HEK293T (cell line): ENCODE measurements around the gene CYP2W1.
"Not testable (repeated sequence)": the region's sequence is repeated elsewhere in the genome, so short reads cannot be mapped to it uniquely, and the experiment has no call there.

Experiments used
- CTCF ChIA-PET: fragments of 350-600 bp; formaldehyde crosslinking; extraction: SDS; loops from one replicate; lab custom pipeline; 2021; ENCODE audit warnings: antibody characterized with exemption, inconsistent platforms; lab: Yijun Ruan, JAX
- POLR2A ChIA-PET: fragments of 350-600 bp; formaldehyde crosslinking; extraction: SDS; loops from one replicate; lab custom pipeline; 2020; ENCODE audit warnings: antibody characterized with exemption, inconsistent platforms; lab: Yijun Ruan, JAX
- DNase-seq: peaks from one replicate; pipeline ENCODE4 v3.0.0; 2012; ENCODE audit warnings: mixed read lengths; ENCODE audit errors: extremely low spot score
- ARNT ChIP-seq: fragments of 450-650 bp; IDR thresholded peaks from 2 replicates; pipeline ENCODE4 v1.6.1; 2017; ENCODE audit warnings: mild to moderate bottlenecking
- BHLHE40 ChIP-seq: fragments of 450-650 bp; IDR thresholded peaks from 2 replicates; pipeline ENCODE4 v1.6.1; 2016; ENCODE audit warnings: mild to moderate bottlenecking, moderate library complexity, borderline replicate concordance
- CTBP1 ChIP-seq: fragments of 450-650 bp; IDR thresholded peaks from 2 replicates; pipeline ENCODE4 v1.6.1; 2016; ENCODE audit warnings: borderline replicate concordance
- ELF4 ChIP-seq: fragments of 450-650 bp; IDR thresholded peaks from 2 replicates; pipeline ENCODE4 v1.6.1; 2017; ENCODE audit warnings: antibody characterized with exemption
- FOXA1 ChIP-seq: fragments of 450-650 bp; IDR thresholded peaks from 2 replicates; pipeline ENCODE4 v1.6.1; 2016; ENCODE audit warnings: mild to moderate bottlenecking
- FOXK2 ChIP-seq: fragments of 450-650 bp; IDR thresholded peaks from 2 replicates; pipeline ENCODE4 v1.6.1; 2016; ENCODE audit warnings: mild to moderate bottlenecking
- FOXM1 ChIP-seq: fragments of 450-650 bp; IDR thresholded peaks from 2 replicates; pipeline ENCODE4 v1.6.1; 2017; ENCODE audit warnings: mild to moderate bottlenecking, borderline replicate concordance
- HDGF ChIP-seq: fragments of 450-650 bp; IDR thresholded peaks from 2 replicates; pipeline ENCODE4 v1.6.1; 2017; ENCODE audit warnings: antibody characterized with exemption, borderline replicate concordance
- L3MBTL2 ChIP-seq: fragments of 450-650 bp; conservative IDR thresholded peaks from 2 replicates; pipeline ENCODE4 v1.6.1; 2016; ENCODE audit warnings: mild to moderate bottlenecking
- LEF1 ChIP-seq: fragments of 450-650 bp; IDR thresholded peaks from 2 replicates; pipeline ENCODE4 v1.6.1; 2017; ENCODE audit warnings: mild to moderate bottlenecking, borderline replicate concordance
- NFRKB ChIP-seq: fragments of 450-650 bp; IDR thresholded peaks from 2 replicates; pipeline ENCODE4 v1.6.1; 2016; ENCODE audit warnings: mild to moderate bottlenecking, moderate library complexity
- SP1 ChIP-seq: fragments of 450-650 bp; IDR thresholded peaks from 2 replicates; pipeline ENCODE4 v1.6.1; 2017
- SUZ12 ChIP-seq: fragments of 450-650 bp; IDR thresholded peaks from 2 replicates; pipeline ENCODE4 v1.6.1; 2016; ENCODE audit warnings: mild to moderate bottlenecking
- TARDBP ChIP-seq: fragments of 450-650 bp; IDR thresholded peaks from 2 replicates; pipeline ENCODE4 v1.6.1; 2016
- ZNF384 ChIP-seq: fragments of 450-650 bp; IDR thresholded peaks from 2 replicates; pipeline ENCODE4 v1.6.1; 2016
- TF ChIP-seq, protein P1 (sequence below): fragments of 450-650 bp; IDR thresholded peaks from 2 replicates; pipeline ENCODE4 v1.6.1; 2016

CYP2W1 gene

DNA sequence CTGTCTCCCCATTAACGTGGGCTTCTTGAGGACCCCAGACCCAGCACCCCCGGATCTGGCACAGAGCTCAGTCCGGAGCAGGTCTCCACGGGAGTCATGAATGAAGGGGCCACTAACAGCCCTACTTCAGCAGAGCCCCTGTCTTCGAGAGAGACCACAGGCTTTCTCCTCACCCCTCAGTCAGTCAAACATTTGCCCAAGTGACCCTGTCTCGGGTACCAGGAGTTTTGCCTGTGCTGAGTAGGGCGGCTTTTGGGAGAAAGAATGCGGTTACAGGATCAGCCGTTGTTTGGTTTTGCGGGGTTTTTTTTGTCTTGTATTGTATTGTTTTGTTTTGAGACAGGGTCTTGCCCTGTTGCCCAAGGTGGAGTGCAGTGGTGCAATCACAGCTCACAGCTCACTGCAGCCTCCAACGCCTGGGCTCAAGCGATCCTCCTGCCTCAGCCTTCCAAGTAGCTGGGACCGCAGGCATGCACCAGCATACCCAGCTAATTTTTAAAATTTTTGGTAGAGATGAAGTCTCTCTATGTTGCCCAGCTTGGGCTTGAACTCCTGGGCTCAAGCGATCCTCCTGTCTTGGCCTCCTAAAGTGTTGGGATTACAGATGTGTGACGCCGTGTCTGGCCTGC is 45.0 kb upstream of the CYP2W1 start:
- TF ChIP-seq FOXA1 (no peak), SP1 (no peak)
- TF ChIP-seq, protein P1, sequence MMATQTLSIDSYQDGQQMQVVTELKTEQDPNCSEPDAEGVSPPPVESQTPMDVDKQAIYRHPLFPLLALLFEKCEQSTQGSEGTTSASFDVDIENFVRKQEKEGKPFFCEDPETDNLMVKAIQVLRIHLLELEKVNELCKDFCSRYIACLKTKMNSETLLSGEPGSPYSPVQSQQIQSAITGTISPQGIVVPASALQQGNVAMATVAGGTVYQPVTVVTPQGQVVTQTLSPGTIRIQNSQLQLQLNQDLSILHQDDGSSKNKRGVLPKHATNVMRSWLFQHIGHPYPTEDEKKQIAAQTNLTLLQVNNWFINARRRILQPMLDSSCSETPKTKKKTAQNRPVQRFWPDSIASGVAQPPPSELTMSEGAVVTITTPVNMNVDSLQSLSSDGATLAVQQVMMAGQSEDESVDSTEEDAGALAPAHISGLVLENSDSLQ, result no peak
- CTCF ChIA-PET, result no interaction called here
- no peak for DNase-seq
- POLR2A ChIA-PET, result no interaction called here

DNA sequence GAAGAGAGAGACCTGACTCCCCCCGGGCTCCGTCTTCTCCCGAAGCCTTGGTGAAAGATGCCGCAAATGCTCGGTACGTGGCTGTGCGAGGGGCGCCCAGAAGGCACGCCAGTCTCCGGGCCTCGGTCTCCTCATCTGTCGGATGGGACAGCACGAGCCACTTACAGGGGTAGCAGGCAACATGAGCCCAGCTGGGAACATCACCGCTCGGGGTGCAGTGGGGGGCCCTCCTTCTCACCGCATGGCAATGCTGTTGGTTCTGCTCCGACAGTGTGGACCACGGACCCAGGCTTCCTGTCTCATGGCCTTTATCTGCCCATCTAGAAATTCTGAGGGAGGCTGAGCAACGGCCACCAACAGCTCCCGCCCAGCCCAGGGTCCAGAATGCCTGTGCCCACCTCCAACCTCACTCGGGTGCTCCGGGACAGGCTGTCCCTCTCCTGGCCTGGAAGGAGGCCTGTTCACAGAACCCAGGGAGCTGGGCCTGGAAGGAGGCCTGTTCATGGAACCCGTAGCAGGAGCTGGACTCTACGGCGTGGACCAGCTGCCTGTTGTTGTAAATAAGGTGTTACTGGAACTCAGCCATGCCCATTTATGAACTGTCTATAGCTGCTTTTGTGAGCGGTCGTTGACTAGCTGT is 44.3 kb upstream of the CYP2W1 start:
- CTCF ChIA-PET, result no interaction called here

DNA sequence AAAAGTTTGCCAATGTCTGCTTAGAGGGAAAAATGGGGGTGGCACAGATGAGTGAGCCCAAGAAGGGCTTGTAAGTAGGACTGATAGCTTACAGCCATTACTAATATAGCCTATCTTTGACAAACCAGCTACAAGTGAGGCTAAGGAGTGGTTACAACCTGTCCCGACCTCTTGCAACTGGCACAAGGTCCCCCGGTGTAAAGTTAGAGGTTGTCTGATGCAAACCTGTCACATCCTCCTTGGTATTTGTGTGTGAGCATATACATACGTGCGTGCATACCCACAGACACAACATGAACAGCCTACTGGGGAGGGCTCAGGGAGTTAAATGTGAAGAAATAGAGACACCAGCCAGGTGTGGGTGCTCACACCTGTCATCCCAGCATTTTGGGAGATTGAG is 43.1 kb upstream of the CYP2W1 start:
- CTCF ChIA-PET, result no interaction called here
- no peak for DNase-seq
- TF ChIP-seq LEF1 (no peak), NFRKB (no peak), ZNF384 (no peak), BHLHE40 (no peak), L3MBTL2 (no peak), FOXK2 (no peak), HDGF (no peak), SUZ12 (no peak), ELF4 (no peak), TARDBP (no peak), SP1 (no peak), CTBP1 (no peak), FOXM1 (no peak), FOXA1 (no peak), ARNT (no peak)
- TF ChIP-seq, protein P1, result no peak
- POLR2A ChIA-PET, result no interaction called here

More for the DNA sequence above, 44.3 kb upstream of the CYP2W1 start:
- POLR2A ChIA-PET, result no interaction called here
- no peak for DNase-seq
- TF ChIP-seq SP1 (no peak), ARNT (no peak), FOXM1 (no peak), SUZ12 (no peak), L3MBTL2 (no peak), ZNF384 (no peak), FOXK2 (no peak), LEF1 (no peak), NFRKB (no peak), HDGF (no peak), CTBP1 (no peak), ELF4 (no peak), TARDBP (no peak), BHLHE40 (no peak), FOXA1 (no peak)
- TF ChIP-seq, protein P1, result no peak

DNA sequence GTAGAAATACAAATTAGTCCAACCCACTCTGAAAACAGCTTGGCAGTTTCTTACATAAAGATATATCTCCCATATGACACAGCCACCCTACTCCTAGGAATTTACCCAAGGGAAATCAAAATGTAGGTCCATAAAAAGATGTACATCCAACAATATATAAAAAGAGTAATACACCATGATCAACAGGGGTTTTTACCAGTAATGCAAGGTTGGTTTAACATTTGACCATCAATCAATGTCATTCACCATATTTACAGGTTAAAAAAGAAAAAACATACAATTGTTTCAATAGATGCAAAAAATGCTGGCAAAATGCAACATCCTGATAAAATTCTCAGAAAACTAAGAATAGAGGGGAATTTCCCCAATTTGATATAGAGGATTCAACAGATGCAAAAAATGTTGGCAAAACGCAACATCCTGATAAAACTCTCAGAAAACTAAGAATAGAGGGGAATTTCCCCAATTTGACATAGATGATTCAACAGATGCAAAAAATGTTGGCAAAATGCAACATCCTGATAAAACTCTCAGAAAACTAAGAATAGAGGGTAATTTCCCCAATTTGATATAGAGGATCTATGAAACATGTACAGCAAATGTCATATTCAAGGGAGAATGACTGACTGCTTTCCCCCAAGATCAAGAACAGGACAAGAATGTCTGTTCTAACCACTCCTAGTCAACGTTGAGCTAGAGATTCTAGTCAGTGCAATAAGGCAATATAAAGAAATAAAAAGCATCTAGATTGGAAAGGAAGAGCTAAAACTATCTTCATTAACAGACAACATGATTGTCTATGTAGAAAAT is 42.2 kb upstream of the CYP2W1 start:
- no peak for DNase-seq
- POLR2A ChIA-PET, result no interaction called here
- CTCF ChIA-PET, result interaction anchor here (0.6 kb wide), 1 partner anchor 33 kb away, joined by 6 read pairs; no protein-coding TSS in a partner anchor
- TF ChIP-seq LEF1, result no peak
- no peak for TF ChIP-seq SP1
- no peak for TF ChIP-seq SUZ12
- TF ChIP-seq ELF4, result no peak
- TF ChIP-seq, protein P1, result peak; percentile 56
- TF ChIP-seq NFRKB, result no peak
- no peak for TF ChIP-seq FOXK2

DNA sequence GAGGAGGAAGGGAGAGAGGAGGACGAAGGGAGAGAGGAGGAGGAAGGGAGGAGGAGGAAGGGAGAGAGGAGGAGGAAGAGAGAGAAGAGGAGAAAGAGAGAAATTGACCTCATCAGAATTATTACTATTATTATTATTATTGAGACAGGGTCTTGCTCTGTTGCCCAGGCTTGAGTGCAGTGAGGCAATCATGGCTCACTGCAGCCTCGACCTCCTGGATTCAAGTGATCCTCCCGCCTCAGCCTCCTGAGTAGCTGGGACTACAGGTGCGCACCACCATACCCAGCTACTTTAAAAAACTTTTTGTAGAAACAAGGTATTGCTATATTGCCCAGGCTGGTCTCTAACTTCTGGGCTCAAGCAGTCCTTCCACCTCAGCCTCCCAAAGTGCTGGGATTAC is 39.2 kb upstream of the CYP2W1 start:
- CTCF ChIA-PET, POLR2A ChIA-PET, DNase-seq: not testable (repeated sequence)

DNA sequence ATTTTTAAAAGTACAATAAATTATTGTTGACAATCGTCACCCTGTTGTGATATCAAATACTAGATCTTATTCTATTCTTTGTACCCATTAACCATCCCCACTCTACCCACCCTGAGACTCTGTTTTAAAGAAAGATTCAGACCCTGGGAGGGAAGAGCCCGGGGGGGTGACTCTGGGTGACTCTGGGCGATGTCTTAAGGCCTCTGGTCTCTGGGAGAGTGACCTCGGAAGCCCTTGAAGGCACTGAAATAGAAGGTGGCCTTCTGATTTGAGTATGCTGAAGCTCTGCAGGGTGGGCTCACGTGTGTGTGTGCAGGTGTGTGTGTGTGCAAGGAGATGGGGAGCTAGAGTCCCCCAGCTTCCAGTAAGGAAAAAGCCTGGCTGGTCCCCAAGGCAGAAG is 38.2 kb upstream of the CYP2W1 start:
- POLR2A ChIA-PET, result no interaction called here
- CTCF ChIA-PET, result interaction anchor here (0.6 kb wide), 1 partner anchor 299 kb away, joined by 3 read pairs; no protein-coding TSS in a partner anchor
- no peak for DNase-seq
- TF ChIP-seq FOXM1 (no peak), FOXK2 (no peak), LEF1 (no peak), SP1 (no peak), ARNT (no peak), BHLHE40 (no peak), ZNF384 (no peak), NFRKB (no peak), SUZ12 (no peak), FOXA1 (no peak), TARDBP (no peak), HDGF (no peak), ELF4 (no peak), L3MBTL2 (no peak), CTBP1 (no peak)
- TF ChIP-seq, protein P1, result no peak
